GM19025 (cell line): ENCODE measurements around the gene COL17A1.

ENCODE experiments used
- ATAC-seq: cut with Tn5 transposase; IDR thresholded peaks from one replicate; pipeline ENCODE4 v1.9.1; 2021; ENCODE audit warnings: mild to moderate bottlenecking, low read depth, moderate library complexity; ENCODE audit not compliant: unreplicated experiment

The COL17A1 gene

DNA sequence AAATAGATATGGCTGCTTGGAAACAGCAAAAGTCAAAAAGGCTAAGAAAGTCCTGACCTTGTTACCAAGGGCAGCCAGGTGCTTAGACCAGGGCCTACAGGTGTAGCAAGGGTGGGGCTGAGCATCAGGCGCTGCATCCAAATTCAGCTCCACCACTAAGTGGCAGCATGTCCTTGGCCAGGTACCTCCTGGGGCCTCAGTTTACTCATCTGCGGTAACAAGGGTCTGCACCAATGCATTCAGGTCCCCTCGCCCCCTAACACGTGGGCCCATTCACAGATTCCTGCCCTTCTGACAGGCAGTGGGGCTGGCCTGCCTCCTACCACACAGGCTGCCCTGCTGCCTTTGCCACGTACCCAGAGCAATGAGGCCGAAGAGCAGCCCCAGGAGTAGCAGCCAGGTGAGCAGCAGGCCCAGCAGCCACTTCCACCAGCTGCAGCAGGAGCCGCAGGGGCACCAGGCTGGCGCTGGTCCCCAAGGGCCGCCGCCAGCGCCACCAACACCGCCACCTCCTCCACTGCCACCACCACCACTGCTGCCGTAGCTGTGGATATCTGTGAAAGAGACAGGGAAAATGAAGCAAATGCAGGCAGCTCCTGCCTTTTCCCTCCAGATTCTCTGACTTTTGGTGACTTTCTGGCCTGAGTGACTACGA, 28.9 kb downstream of the COL17A1 start:
- no peak for ATAC-seq

DNA sequence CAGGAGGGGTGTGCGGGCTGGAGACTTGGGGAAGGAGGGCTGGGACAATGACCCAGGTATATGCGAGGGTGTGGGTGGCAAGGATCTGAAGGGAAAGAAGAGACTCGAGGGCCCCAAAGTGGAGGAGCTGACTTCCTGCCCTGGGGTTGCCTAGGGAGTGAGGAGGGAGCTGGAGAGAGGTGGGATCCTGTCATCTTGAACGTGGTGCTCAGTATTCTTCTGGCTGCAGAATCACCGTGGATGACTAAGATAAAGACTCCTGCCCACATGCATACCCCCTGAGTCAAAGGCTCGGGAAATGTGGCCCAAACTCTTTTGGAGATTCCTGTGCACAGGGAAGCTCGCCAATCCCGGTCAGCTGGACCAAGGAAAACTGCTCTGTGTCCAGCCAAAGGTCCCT, 31.2 kb downstream of the COL17A1 start:
- no peak for ATAC-seq

DNA sequence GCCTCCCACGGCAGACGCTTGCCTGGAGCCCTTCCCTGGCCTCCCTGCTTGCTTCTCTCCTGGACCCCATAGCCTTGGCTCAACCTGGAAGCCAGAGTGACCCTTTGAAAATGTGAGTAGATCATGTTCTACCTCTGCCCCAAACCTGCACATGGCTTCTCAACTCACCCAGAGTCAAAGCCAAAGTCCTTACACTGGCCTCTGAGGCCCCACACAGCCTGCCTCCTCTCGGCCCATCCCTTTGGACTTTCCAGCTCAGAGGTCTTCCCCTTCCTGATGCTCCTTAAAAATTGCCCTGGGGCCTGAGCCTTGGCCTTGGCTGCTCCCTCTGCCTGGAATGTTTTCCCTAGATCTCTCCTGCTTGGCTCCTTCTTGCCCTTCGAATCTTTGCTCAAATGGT, 32.5 kb downstream of the COL17A1 start:
- ATAC-seq, result no peak

DNA sequence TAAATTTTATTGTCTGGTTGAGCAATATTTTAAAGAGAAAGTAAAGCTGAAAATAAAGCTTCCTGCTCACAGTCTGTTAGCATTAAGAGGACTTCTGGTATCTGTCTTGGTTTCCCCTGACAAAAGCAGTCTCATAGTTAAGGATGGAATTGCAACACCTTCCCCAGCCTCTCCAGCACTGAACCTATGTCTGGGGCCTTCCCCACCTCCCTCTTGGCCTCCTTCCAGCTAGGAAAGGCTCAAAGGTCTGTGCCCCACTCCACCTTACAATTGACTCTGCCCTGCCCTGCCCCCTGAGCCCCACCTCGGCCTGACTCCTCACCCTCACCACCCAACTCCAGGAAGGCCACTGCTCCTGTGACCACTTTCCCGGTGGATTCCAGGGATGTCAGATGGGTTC, 33.2 kb downstream of the COL17A1 start:
- ATAC-seq, result no peak

DNA sequence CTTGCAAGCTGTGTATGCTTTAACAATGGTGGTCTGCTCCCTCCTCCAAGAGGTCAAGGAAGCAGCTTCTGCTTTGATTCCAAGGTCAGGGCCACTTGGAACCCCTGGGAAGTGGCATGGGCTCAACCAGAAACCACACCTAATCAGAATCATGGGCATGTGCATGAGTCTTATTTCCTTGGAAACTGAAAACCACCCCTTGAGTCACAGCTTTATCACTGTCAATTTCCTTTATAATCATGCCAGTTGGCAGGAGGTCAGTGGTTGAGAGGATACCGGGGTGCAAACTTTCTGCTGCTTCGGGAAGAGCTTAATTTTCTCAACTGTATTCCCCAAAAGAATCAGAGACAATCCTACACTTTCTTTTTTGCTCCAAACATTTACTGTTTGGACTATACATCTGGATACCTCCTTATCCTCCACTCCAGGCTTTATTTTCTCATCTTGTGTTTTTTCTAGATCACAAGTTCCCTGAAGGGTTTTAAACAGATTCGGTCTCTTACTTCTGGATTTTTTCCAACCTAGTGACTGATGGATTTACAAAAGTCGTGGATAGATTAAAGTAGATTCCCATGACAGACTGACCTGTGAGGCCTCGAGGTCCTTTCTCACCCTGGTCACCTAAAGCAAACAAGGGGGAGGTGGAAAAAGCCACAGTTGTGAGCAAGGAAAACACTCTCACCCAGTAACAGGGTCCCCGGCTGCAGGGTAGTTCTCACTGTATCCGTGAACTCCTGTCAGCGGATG, 36.0 kb downstream of the COL17A1 start:
- no peak for ATAC-seq

DNA sequence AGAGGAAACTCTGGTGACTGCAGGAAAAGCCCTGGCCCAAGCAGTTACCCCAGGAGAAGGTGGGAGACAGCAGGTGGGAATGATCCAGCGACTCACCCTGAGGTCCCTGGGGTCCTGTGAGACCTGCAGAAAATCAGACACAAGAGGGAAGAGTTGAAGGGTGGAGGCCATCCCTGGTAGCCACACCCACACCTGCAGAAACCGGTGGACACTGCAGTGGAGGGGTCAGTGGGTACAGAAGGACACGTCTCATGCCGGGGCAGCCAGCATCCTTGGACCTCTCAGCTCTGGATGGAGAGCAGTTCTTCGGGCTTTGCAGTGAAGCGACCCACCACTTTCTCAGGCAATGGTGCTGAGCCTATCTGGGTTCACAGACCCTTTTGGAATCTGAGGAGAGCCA, 39.0 kb downstream of the COL17A1 start:
- no peak for ATAC-seq

DNA sequence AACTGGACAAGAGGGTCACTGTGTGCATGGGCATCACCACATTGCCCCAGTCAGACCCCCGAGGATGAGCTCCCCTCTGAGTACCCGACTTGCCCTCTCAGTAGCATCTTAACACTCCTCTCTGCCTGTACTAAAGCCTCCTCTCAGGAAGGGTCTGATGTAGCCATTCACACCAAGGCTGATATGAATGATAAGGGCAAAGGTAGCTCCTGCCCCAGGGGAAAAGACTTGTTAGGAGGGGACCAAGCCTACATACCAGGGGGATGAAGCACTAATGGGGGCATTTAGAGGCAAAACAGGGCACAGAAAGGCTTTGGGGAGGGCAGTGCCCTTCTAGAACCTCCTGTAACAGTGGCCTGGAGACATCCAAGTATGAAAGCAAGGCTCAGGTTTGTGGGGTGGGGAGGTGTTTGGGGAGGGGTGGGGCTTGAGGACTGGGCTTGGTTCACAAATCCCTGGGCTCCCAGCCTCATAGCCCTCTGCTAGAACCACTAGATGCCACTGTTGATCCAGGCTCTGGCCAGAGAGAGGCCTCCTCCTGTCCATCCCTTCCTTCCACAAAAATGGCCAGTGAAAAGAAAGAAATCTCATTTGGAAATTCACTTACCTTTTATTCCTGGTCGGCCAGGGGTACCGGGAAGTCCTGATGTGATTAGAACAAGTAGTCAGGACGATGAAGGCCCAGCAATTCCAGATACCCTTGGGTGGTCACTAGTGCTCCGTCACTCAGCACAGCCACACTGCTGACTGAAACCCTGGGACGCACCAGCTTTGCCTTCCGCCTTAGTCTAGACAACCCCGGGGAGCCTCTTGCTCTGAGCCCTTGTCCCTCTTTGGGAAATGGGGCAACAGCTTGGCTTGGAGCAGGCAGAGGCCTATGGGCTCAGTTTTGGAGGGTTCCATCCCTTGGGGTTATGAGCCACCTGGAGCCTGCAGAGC, 40.3 kb downstream of the COL17A1 start:
- ATAC-seq, result no peak

DNA sequence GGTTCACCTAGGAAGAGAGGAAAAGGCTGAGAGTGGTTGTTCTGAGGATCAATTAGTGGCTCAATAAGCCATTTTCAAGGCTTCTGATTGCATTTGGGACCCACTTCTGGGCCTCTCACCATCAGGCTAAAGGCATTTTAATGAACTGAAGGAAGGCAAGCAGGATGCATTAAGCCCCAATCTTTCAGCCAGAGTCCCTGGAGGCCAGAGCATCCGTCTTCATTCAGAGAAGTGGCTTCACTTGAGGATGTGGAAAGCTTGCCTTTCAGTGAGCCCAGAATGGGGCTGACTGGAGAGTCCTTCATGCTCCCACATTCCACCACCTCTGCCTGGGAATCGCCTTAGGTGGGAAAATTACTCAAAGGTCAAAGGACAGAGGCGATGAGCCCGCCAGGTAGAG, 41.8 kb downstream of the COL17A1 start:
- no peak for ATAC-seq

DNA sequence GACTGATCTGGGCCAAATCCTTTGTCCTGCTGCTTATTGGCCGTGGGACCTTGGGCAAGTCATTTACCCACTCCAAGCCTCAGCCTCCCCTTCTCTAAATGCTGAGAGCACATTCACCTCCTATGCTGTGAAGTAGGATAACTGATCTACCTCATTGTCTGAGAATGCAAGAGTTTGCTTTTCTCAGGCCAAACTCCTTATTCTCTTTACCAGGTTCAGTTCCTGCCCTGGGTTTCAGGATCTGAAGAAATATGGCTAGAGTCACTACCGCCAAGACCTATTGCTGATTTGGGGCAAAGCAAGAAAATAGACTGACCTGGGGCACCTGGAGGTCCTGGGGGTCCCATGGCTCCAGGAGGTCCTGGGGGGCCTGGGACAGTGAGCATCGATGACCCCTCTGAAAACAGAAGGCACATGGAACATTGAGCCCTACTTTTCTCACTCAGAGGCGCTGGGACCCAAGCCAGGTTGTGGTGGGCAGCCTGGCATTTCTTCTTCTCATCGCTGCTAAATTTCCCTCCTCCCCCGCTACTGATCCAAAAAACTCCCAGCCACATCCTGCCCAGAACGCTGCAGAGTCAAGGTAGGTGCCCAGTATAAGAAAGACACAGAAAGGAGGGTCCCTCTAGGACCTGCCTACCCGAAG, 42.4 kb downstream of the COL17A1 start:
- no peak for ATAC-seq

DNA sequence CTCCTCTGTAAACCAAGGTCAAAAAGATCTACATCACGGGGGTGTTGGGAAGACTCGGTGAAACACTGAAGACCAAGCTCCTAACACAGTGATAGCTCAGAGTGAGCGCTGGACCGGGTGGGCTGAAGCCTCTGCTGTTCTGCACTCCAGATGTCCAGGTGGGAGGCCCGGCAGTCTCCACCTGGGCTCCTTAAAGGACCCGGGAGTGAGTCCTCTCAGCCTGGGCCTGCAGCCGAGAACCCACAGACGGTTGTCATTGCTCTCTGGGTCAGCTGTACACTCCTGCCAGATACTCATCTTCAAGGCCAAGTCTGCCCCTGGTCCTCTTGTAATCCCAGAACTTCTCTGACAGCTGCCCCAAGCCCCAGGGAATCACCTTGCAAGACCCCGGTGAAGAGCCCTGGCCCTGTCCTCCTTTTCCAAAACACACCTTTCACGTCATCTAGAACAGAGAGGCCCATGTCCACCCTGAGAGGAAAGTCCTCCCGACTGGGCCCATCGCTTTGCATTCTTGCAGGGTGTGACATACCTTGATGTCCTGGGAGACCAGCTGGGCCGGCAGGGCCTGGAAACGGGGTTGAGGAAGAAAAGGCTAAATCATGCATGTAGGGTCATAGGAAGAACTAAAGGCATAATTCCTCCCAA, 43.7 kb downstream of the COL17A1 start:
- no peak for ATAC-seq

DNA sequence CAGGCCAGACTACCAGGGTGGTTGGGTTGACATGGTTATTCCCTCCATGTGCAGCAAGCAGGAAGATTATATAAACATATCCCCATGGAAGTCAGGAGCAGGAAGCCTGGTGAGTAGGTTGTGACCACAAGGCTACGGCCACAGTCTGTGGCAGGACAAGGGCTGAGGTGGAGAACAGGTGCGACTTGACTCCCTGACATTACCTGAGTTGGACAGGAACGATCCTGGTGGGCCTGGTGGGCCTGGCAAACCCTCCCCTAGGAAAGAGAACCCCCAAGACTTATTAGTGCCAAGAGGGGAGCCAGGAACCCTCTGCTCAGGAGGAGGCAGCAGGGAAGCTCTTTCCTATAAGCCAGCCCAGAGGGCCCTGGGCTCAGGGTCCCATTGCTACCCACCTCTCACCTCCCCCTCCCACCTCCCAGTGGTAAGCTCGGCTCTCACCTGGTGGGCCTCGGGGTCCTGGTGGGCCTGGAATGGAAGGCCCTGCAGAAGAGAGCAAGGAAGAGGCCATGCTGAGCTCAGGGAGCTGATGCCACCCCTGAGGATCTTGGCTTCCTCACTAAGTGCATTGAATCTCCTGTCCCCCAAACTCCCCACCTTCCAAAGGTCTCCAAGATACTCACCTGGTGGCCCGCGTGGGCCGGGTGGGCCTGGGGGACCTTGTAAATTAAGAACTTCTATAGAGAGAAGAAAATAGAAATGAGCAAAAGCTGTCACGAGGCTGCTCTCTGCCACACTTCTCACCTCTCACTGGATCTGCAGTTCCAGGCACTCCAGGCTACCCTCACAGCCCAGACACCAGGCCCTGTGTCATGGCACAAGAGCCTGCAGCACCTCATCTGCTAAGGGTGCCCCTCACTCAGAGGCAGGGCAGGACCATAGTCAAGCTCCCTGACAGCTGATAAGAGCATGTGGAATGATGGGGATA, 44.6 kb downstream of the COL17A1 start:
- ATAC-seq, result no peak

DNA sequence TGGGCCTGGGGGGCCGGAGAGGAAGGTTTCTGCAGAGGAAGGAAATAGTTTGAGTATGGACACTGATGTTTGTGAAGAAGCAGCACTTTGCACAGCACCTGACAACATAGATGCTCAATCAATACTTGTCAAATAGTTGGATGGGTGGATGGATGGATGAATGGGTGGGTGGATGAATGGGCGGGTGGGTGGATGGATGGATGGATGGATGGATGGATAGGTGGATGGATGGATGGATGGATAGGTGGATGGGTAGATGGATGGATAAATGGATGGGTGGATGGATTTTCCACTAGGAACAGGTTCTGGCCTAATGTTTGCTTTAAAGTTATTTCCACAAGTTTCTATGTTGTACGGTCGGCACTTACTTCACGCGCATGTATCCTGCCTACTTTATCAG, 45.3 kb downstream of the COL17A1 start:
- ATAC-seq, result no peak

DNA sequence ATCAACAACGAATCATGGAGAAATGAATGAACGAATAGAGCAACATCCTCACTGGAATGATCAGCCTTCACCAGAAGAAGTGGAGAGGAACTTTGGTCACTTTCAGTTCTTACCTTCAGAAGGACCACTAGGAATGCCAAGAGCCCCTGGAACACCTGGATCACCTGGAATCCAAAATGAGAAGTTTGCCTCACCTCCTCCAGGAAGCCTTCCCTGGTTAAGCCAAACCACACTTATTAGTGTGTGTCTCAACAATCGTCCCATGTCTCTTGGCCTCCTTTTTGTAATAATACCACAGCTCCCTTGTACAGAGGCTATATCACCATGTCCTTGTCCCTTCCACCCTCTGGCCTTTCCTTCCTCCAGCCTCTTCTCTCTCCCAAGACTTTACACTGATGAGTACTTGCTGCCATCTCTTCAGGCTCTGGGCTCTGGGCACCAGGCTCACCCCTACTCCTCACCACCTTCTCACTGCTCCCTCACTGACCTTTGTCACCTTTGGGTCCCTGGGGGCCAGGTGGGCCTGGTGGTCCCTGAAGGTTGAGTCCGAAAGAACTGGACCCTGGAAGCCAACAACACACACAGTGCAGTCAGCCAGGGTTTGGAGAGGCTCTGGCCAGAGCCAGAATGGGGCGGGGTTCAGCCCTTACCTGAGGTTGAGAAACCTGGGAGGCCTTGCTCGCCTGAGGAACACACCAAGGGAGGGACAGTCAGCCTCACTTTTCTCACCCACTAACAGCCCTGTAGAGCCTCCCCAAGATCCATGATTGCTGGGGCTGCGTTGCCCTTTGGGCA, 46.5 kb downstream of the COL17A1 start:
- ATAC-seq, result no peak

DNA sequence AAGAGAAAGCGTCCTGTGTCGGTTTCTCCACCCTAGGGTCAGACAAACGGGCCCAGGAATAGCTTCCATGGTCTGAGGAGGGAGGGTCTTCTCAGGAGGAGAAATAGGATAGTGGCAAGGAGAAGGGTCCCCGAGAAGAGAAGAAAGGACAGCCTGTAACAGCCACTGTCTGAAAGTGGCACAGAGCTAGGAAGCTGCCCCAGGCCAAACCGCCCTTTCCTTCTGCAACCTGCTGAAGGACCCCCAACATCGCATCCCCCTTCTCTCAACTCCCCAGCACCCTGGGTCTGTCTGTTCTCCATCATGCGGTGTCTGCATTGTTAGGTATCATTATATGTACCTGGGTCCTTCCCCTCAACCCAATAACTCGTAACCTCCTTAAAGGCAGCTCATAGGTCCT, 47.1 kb downstream of the COL17A1 start:
- no peak for ATAC-seq

DNA sequence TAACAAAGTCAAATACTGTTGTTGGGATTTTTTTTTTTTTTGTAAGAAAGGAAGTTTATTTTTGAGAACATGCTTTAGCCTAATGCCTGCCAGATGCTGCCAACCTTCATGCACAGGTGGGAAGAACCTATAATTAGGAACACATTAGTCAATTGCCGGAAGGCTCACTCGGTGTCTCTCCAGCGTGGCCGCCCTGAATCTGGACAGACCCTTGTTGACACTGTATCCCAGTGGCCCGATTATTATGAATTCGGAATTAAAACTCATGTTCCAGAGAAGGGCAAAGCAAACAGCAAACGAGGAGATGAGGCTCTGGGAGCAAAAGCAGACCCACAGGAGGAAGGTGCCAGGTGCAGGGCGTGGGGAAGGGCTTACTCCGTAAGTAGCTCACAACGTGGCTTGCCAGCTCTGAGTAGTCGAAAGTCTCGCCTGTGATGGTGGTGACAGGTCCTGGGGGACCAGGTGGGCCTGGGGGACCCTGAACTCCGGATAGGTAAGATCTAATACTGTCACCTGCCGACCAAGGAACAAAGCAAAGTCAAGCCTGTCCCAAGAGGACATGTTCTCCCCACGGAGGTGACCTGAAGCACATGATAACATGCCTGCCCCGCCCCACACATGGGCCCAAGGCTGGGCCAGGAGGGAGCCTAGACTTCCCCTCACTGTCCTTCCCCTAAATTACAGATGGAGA, 48.3 kb downstream of the COL17A1 start:
- ATAC-seq, result no peak

DNA sequence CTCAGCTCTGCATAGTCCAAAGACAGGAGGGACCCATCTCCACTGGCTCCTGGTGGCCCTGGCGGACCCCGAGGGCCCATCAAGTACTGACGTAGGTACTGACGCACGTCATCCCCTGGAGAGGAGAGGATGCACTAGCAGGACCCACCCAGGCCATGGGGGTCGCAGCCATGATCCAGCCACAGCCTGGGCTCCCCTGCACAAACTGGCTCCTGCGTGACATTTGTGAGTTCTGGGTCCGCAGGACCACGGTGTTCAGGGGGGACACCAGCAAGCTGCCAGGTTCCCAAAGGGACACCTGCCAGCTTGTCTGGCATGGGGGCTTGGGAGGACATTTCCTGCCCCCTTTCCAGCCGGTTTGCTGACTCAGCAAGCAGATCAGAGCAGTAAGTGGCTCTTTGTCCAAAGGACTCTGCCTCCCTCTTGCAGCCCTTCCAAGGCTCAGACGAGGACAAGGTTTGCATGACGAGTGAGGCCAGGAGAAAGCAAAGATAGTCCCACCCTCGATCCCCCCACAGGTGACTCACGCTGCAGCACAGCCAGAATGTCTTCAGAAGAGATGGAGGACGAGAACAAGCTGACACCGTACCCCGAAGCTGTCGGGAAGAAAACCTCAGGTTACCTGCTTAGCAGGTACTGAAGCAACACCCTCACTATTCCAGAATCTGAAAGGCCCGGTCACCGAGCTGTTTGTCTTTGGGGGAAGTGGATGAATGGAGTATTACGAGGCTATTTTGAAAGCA, 49.0 kb downstream of the COL17A1 start:
- ATAC-seq, result no peak

DNA sequence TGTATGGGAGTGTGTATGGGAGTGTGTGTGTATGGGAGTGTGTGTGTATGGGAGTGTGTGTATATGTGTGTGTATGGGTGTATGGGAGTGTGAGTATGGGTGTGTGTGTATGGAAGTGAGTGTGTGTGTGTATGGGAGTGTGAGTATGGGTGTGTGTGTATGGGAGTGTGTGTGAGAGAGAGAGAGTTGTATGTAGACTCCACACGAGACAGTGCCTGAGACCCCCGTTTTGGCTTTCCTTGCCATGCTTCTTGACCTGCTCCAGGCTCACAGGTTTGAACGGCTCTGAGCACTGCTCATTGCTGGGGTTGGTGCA, 49.7 kb downstream of the COL17A1 start:
- no peak for ATAC-seq
